Measurements from ENCODE around the gene CDC34. TPM values are rescaled to one million over a fixed set of nuclear protein-coding genes. Genes with fewer than 3 reads are reported as not detected.
A peak's percentile ranks its signal among the peaks of the same experiment; 100 is the strongest.

CDC34 gene
- total and polyA plus RNA-seq, 9 of the 15 experiments (the other 6 are each of a cell fraction or from before 2014, with no cell fraction given): 0.80 to 203 (median 65.5) TPM

- TF ChIP-seq RBM25 (IDR thresholded peaks at IDR 0.05; ENCODE audit: low read depth, low read length, severe bottlenecking) (no peak), COPS2 (conservative IDR thresholded peaks at IDR 0.05) (no peak), ZFP30 (CRISPR knock-in tag; IDR thresholded peaks at IDR 0.05; ENCODE audit: borderline replicate concordance) (no peak), FOXM1 (IDR thresholded peaks at IDR 0.05; ENCODE audit: low read depth) (no peak), FOXM1 (CRISPR knock-in tag; IDR thresholded peaks at IDR 0.05; ENCODE audit: low read depth) (no peak), SREBF2 (CRISPR knock-in tag; IDR thresholded peaks at IDR 0.05) (no peak), HNRNPUL1 (IDR thresholded peaks at IDR 0.05; ENCODE audit: low read length) (no peak), POLR2AphosphoS2 (IDR thresholded peaks at IDR 0.05; ENCODE audit: low read length) (peak; percentile 97), NBN (IDR thresholded peaks at IDR 0.05; ENCODE audit: low read depth) (0 out of 2 replicates have a peak, but pooled peaks have one; percentile 39), ELF1 (tag; IDR thresholded peaks at IDR 0.05) (no peak), ZNF740 (CRISPR knock-in tag; IDR thresholded peaks at IDR 0.05) (peak; percentile 19; the same call in 1 of the 2 replicates), ZNF740 (tag; IDR thresholded peaks at IDR 0.05) (no peak), SUPT5H (IDR thresholded peaks at IDR 0.05) (peak; percentile 80), FUS (optimal IDR thresholded peaks at IDR 0.05; ENCODE audit: low read depth, low read length) (no peak), THAP7 (CRISPR knock-in tag; IDR thresholded peaks at IDR 0.05) (0 out of 2 replicates have a peak, but pooled peaks have one; percentile 57), CHD2 (IDR thresholded peaks at IDR 0.05; ENCODE audit: low read depth, low read length) (peak; percentile 50), NCOA2 (IDR thresholded peaks at IDR 0.05; ENCODE audit: partially characterized antibody in 2 of 2) (no peak), THAP12 (CRISPR knock-in tag; IDR thresholded peaks at IDR 0.05) (peak; percentile 14; the same call in 1 of the 2 replicates), CBX8 (IDR thresholded peaks at IDR 0.05; ENCODE audit: borderline replicate concordance, extremely low read depth, low read depth, low read length, poor library complexity, severe bottlenecking) (no peak), DNMT1 (IDR thresholded peaks at IDR 0.05) (no peak)
- TF ChIP-seq, protein P1, sequence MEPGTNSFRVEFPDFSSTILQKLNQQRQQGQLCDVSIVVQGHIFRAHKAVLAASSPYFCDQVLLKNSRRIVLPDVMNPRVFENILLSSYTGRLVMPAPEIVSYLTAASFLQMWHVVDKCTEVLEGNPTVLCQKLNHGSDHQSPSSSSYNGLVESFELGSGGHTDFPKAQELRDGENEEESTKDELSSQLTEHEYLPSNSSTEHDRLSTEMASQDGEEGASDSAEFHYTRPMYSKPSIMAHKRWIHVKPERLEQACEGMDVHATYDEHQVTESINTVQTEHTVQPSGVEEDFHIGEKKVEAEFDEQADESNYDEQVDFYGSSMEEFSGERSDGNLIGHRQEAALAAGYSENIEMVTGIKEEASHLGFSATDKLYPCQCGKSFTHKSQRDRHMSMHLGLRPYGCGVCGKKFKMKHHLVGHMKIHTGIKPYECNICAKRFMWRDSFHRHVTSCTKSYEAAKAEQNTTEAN (CRISPR knock-in tag; IDR thresholded peaks at IDR 0.05): no peak
- TF ChIP-seq, protein P2, sequence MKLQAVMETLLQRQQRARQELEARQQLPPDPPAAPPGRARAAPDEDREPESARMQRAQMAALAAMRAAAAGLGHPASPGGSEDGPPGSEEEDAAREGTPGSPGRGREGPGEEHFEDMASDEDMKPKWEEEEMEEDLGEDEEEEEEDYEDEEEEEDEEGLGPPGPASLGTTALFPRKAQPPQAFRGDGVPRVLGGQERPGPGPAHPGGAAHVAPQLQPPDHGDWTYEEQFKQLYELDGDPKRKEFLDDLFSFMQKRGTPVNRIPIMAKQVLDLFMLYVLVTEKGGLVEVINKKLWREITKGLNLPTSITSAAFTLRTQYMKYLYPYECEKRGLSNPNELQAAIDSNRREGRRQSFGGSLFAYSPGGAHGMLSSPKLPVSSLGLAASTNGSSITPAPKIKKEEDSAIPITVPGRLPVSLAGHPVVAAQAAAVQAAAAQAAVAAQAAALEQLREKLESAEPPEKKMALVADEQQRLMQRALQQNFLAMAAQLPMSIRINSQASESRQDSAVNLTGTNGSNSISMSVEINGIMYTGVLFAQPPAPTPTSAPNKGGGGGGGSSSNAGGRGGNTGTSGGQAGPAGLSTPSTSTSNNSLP (IDR thresholded peaks at IDR 0.05; ENCODE audit: borderline replicate concordance, low read depth, low read length): no peak
Measured at GRCh38 chr19:584240-585001, 52.9 kb downstream of the CDC34 start (continued).

All from K562 (cell line).